WTC11 (cell line): ENCODE data around the gene PSEN2. TPM values are rescaled to one million over a fixed set of nuclear protein-coding genes. Genes with fewer than 3 reads are reported as not detected.

Experiments used
- ATAC-seq: fragments of 200-7000 bp; cut with Tn5 transposase; 2 replicates; pipeline ENCODE4 v1.10.0; 2021; ENCODE audit warnings: mild to moderate bottlenecking, moderate library complexity
- CTCF ChIA-PET: fragments of 300-600 bp; sonication (Branson Sonifier 250); formaldehyde crosslinking; loops from one replicate; lab custom pipeline; 2021; ENCODE audit warnings: antibody characterized with exemption; lab: Charles Lee
- POLR2A ChIA-PET: fragments of 350-600 bp; sonication (Branson Sonifier 250); formaldehyde crosslinking; loops from one replicate; lab custom pipeline; 2021; ENCODE audit warnings: antibody characterized with exemption; lab: Charles Lee
- DNase-seq: peaks from one replicate; pipeline ENCODE4 v3.0.0; 2021; ENCODE audit warnings: low spot score
- H3K27ac Mint-ChIP-seq: 2 replicates; pipeline ENCODE4 v1.8.0; 2021; ENCODE audit warnings: mixed read lengths
- H3K27me3 Mint-ChIP-seq: 2 replicates; pipeline ENCODE4 v1.8.0; 2021; ENCODE audit warnings: low read depth, mild to moderate bottlenecking, moderate library complexity, mixed read lengths
- H3K36me3 Mint-ChIP-seq: 2 replicates; pipeline ENCODE4 v1.8.0; 2021; ENCODE audit warnings: mixed read lengths
- H3K4me1 Mint-ChIP-seq: 2 replicates; pipeline ENCODE4 v1.8.0; 2022; ENCODE audit warnings: mixed read lengths
- H3K4me3 Mint-ChIP-seq: 2 replicates; pipeline ENCODE4 v1.8.0; 2021; ENCODE audit warnings: mild to moderate bottlenecking, moderate library complexity, mixed read lengths
- H3K9me3 Mint-ChIP-seq: 2 replicates; pipeline ENCODE4 v1.8.0; 2021; ENCODE audit warnings: mixed read lengths
- CBFB ChIP-seq: sonication (generic); formaldehyde crosslinking; IDR thresholded peaks from 2 replicates; pipeline ENCODE4 v1.8.1; 2022; ENCODE audit warnings: mild to moderate bottlenecking, low read depth, missing genetic modification reagents
- ESRRA ChIP-seq: sonication (generic); formaldehyde crosslinking; IDR thresholded peaks from 2 replicates; pipeline ENCODE4 v1.8.1; 2022; ENCODE audit warnings: mild to moderate bottlenecking, missing genetic modification reagents, borderline replicate concordance
- FOXP1 ChIP-seq: sonication (generic); formaldehyde crosslinking; IDR thresholded peaks from 2 replicates; pipeline ENCODE4 v1.8.0; 2022; ENCODE audit warnings: missing genetic modification reagents, mild to moderate bottlenecking, moderate library complexity, borderline replicate concordance
- GABPB1 ChIP-seq: sonication (generic); formaldehyde crosslinking; IDR thresholded peaks from 2 replicates; pipeline ENCODE4 v1.8.1; 2023; ENCODE audit warnings: mild to moderate bottlenecking, missing genetic modification reagents
- GRHL2 ChIP-seq: fragments of 250-450 bp; sonication (Bioruptor Pico); IDR thresholded peaks from 2 replicates; pipeline ENCODE4 v1.8.0; 2022; ENCODE audit warnings: mild to moderate bottlenecking, moderate library complexity; ENCODE audit not compliant: insufficient replicate concordance, severe bottlenecking
- HMGXB4 ChIP-seq: sonication (generic); formaldehyde crosslinking; IDR thresholded peaks from 2 replicates; pipeline ENCODE4 v1.8.1; 2023; ENCODE audit warnings: mild to moderate bottlenecking, moderate library complexity, missing genetic modification reagents
- MYBL2 ChIP-seq: sonication (generic); formaldehyde crosslinking; IDR thresholded peaks from 2 replicates; pipeline ENCODE4 v1.8.1; 2023; ENCODE audit warnings: mild to moderate bottlenecking, moderate library complexity, missing genetic modification reagents
- OVOL2 ChIP-seq: fragments of 250-450 bp; sonication (Bioruptor Pico); IDR thresholded peaks from 2 replicates; pipeline ENCODE4 v1.9.0; 2021; ENCODE audit warnings: mild to moderate bottlenecking, borderline replicate concordance
- PREB ChIP-seq: sonication (generic); formaldehyde crosslinking; IDR thresholded peaks from 2 replicates; pipeline ENCODE4 v1.8.1; 2022; ENCODE audit warnings: mild to moderate bottlenecking, missing genetic modification reagents, moderate library complexity, borderline replicate concordance
- RORB ChIP-seq: fragments of 250-450 bp; sonication (Bioruptor Pico); IDR thresholded peaks from 2 replicates; pipeline ENCODE4 v1.9.0; 2021; ENCODE audit warnings: mild to moderate bottlenecking
- SMAD4 ChIP-seq: sonication (generic); formaldehyde crosslinking; IDR thresholded peaks from 2 replicates; pipeline ENCODE4 v1.8.0; 2022; ENCODE audit warnings: mild to moderate bottlenecking, missing genetic modification reagents
- SP1 ChIP-seq: sonication (generic); formaldehyde crosslinking; conservative IDR thresholded peaks from 2 replicates; pipeline ENCODE4 v1.8.1; 2022; ENCODE audit warnings: missing genetic modification reagents
- TEAD1 ChIP-seq: sonication (generic); formaldehyde crosslinking; IDR thresholded peaks from 2 replicates; pipeline ENCODE4 v1.8.0; 2022; ENCODE audit warnings: mild to moderate bottlenecking, missing genetic modification reagents
- TP53 ChIP-seq: sonication (generic); formaldehyde crosslinking; IDR thresholded peaks from 2 replicates; pipeline ENCODE4 v1.8.1; 2023; ENCODE audit warnings: mild to moderate bottlenecking, missing genetic modification reagents
- ZBTB43 ChIP-seq: sonication (generic); formaldehyde crosslinking; IDR thresholded peaks from 2 replicates; pipeline ENCODE4 v1.8.1; 2023; ENCODE audit warnings: mild to moderate bottlenecking, missing genetic modification reagents
- ZNF138 ChIP-seq: sonication (generic); formaldehyde crosslinking; conservative IDR thresholded peaks from 2 replicates; pipeline ENCODE4 v1.8.1; 2022; ENCODE audit warnings: mild to moderate bottlenecking, moderate library complexity, missing genetic modification reagents
- ZNF232 ChIP-seq: sonication (generic); formaldehyde crosslinking; IDR thresholded peaks from 2 replicates; pipeline ENCODE4 v1.8.0; 2022; ENCODE audit warnings: mild to moderate bottlenecking, missing genetic modification reagents
- total RNA-seq: library from RNA; stranded (reverse); gene quantifications from 3 replicates; pipeline ENCODE4 v1.2.3, GENCODE V29; 2021
- TF ChIP-seq, protein P1 (sequence below): sonication (generic); formaldehyde crosslinking; IDR thresholded peaks from 2 replicates; pipeline ENCODE4 v1.8.0; 2022; ENCODE audit warnings: missing genetic modification reagents

PSEN2 gene
- total RNA-seq, 1 experiment from 2014 or later, result 18.4 TPM

- POLR2A ChIA-PET, result no interaction called here
- Mint-ChIP-seq H3K9me3 (peaks cover 5% of the 10 kb centered on the region), H3K27me3 (peaks cover 2% of the 10 kb centered on the region; the same call in 1 of the 2 replicates)
- ATAC-seq, result no peak
- no peak for TF ChIP-seq ZNF232 (CRISPR knock-in tag)
- no peak for TF ChIP-seq PREB
- no peak for TF ChIP-seq HMGXB4 (CRISPR knock-in tag)
- TF ChIP-seq SMAD4 (CRISPR knock-in tag), result no peak
- no peak for TF ChIP-seq MYBL2 (CRISPR knock-in tag)
- no peak for TF ChIP-seq ZNF138 (CRISPR knock-in tag)
- TF ChIP-seq TP53 (CRISPR knock-in tag), result no peak
- no peak for TF ChIP-seq ZBTB43 (CRISPR knock-in tag)
- TF ChIP-seq ESRRA (CRISPR knock-in tag), result no peak
- no peak for TF ChIP-seq GABPB1 (CRISPR knock-in tag)
- TF ChIP-seq SP1 (CRISPR knock-in tag), result no peak
- no peak for TF ChIP-seq TEAD1 (CRISPR knock-in tag)
- TF ChIP-seq, all 79 proteins: peak for 0
- no peak for DNase-seq
- Mint-ChIP-seq H3K36me3 (no peaks in the 10 kb centered on the region), H3K27ac (no peak overlapping the region), H3K4me3 (no peak overlapping the region), H3K4me1 (peaks cover 13% of the 10 kb centered on the region)
- CTCF ChIA-PET, result interaction anchor here (4.4 kb wide), 1 partner anchor 199 kb away, joined by 40 read pairs; no protein-coding TSS in a partner anchor
Observed at GRCh38 chr1:226825037-226825745, 45.2 kb upstream of the PSEN2 start.

GRCh38 chr1:226825746-226826100, 44.7 kb upstream of the PSEN2 start:
- peaks cover 5% of the 10 kb centered on the region for H3K9me3 Mint-ChIP-seq
- H3K27me3 Mint-ChIP-seq, result peaks cover 2% of the 10 kb centered on the region; the same call in 1 of the 2 replicates
- H3K36me3 Mint-ChIP-seq, result no peaks in the 10 kb centered on the region
- POLR2A ChIA-PET, result no interaction called here
- CTCF ChIA-PET, result interaction anchor here (4.4 kb wide), 1 partner anchor 199 kb away, joined by 40 read pairs; no protein-coding TSS in a partner anchor
- TF ChIP-seq RORB (no peak), HMGXB4 (CRISPR knock-in tag) (no peak), FOXP1 (no peak), CBFB (CRISPR knock-in tag) (no peak), SMAD4 (CRISPR knock-in tag) (no peak), OVOL2 (CRISPR knock-in tag) (no peak), GRHL2 (CRISPR knock-in tag) (no peak)
- TF ChIP-seq, protein P1, sequence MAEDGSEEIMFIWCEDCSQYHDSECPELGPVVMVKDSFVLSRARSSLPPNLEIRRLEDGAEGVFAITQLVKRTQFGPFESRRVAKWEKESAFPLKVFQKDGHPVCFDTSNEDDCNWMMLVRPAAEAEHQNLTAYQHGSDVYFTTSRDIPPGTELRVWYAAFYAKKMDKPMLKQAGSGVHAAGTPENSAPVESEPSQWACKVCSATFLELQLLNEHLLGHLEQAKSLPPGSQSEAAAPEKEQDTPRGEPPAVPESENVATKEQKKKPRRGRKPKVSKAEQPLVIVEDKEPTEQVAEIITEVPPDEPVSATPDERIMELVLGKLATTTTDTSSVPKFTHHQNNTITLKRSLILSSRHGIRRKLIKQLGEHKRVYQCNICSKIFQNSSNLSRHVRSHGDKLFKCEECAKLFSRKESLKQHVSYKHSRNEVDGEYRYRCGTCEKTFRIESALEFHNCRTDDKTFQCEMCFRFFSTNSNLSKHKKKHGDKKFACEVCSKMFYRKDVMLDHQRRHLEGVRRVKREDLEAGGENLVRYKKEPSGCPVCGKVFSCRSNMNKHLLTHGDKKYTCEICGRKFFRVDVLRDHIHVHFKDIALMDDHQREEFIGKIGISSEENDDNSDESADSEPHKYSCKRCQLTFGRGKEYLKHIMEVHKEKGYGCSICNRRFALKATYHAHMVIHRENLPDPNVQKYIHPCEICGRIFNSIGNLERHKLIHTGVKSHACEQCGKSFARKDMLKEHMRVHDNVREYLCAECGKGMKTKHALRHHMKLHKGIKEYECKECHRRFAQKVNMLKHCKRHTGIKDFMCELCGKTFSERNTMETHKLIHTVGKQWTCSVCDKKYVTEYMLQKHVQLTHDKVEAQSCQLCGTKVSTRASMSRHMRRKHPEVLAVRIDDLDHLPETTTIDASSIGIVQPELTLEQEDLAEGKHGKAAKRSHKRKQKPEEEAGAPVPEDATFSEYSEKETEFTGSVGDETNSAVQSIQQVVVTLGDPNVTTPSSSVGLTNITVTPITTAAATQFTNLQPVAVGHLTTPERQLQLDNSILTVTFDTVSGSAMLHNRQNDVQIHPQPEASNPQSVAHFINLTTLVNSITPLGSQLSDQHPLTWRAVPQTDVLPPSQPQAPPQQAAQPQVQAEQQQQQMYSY, result no peak
- TF ChIP-seq, all 79 proteins: peak for 0
- ATAC-seq (no peak), DNase-seq (no peak)
- Mint-ChIP-seq H3K27ac (no peak overlapping the region), H3K4me3 (no peak overlapping the region), H3K4me1 (peaks cover 13% of the 10 kb centered on the region)
